ENCODE data around the gene ZNF223. TPM values are rescaled to one million over a fixed set of nuclear protein-coding genes. Genes with fewer than 3 reads are reported as not detected.
A peak's percentile ranks its signal among the peaks of the same experiment; 100 is the strongest.

ZNF223 gene
- total RNA-seq, 8 experiments from 2014 or later = 3.9 to 11.4 (median 7.2) TPM

- ATAC-seq (replicated peaks in 6 of 8) = no peak
- WGBS, 10 experiments = 33 to 40% methylated on average over 1 of the region's 1 CpG; no CpG with 5 or more reads in 8 of the 10 experiments
- H3K4me3 ChIP-seq = no peak overlapping the region
- H3K4me1 ChIP-seq (replicated peaks in 1 of 2) = no peaks in the 10 kb centered on the region
- in situ Hi-C loops (cut with MboI; ENCODE audit: low pct_unique_long_range_greater_than_20kb in 2 of 9, low sequenced_read_pairs in 9 of 9, unreplicated experiment in 9 of 9) = no loop called here
- H3K27ac ChIP-seq = no peak overlapping the region
Observed at GRCh38 chr19:44032001-44032610, 19.7 kb upstream of the ZNF223 start.

- Histone ChIP-seq H3K27ac (no peak overlapping the region), H3K4me1 (replicated peaks in 1 of 2) (no peaks in the 10 kb centered on the region), H3K4me3 (no peak overlapping the region)
- WGBS, 10 experiments = 0 to 88% (median 49%) methylated on average over 1 to 2 of the region's 2 CpGs
- in situ Hi-C loops (cut with MboI; ENCODE audit: low pct_unique_long_range_greater_than_20kb in 2 of 9, low sequenced_read_pairs in 9 of 9, unreplicated experiment in 9 of 9) = no loop called here
- peak in 2 of 8 experiments; percentile 83 to 98 for ATAC-seq (replicated peaks in 6 of 8)
Observed at GRCh38 chr19:44042147-44042546, 9.7 kb upstream of the ZNF223 start.

GRCh38 chr19:44050740-44051649, 841 bp upstream of the ZNF223 start:
- in situ Hi-C loops (cut with MboI; ENCODE audit: low pct_unique_long_range_greater_than_20kb in 2 of 9, low sequenced_read_pairs in 9 of 9, unreplicated experiment in 9 of 9) = no loop called here
- Histone ChIP-seq H3K4me1 (replicated peaks in 1 of 2) (peaks cover 3 to 6% of the 10 kb centered on the region in 2 donors), H3K4me3 (peak overlapping the region; percentile 51 to 75 (median 60)), H3K27ac (no peak overlapping the region)
- peak in 3 of 8 experiments; percentile 23 to 80 (median 74) for ATAC-seq (replicated peaks in 6 of 8)
- WGBS, 10 experiments = 13 to 97% (median 61%) methylated on average over 3 to 17 of the region's 21 CpGs

- WGBS, 10 experiments = 70 to 100% (median 99%) methylated on average over 1 to 4 of the region's 5 CpGs; no CpG with 5 or more reads in 2 of the 10 experiments
- in situ Hi-C loops (cut with MboI; ENCODE audit: low pct_unique_long_range_greater_than_20kb in 2 of 9, low sequenced_read_pairs in 9 of 9, unreplicated experiment in 9 of 9) = no loop called here
- Histone ChIP-seq H3K4me3 (no peak overlapping the region), H3K4me1 (replicated peaks in 1 of 2) (peaks cover 3 to 6% of the 10 kb centered on the region in 2 donors), H3K27ac (no peak overlapping the region)
- ATAC-seq (replicated peaks in 6 of 8) = no peak
Observed at GRCh38 chr19:44055870-44056269, 4.0 kb downstream of the ZNF223 start.

- in situ Hi-C loops (cut with MboI; ENCODE audit: low pct_unique_long_range_greater_than_20kb in 2 of 9, low sequenced_read_pairs in 9 of 9, unreplicated experiment in 9 of 9) = no loop called here
- H3K4me1 ChIP-seq (replicated peaks in 1 of 2) = no peaks in the 10 kb centered on the region
- 14 to 100% (median 60%) methylated on average over 1 of the region's 2 CpGs; no CpG with 5 or more reads in 5 of the 10 experiments for WGBS, 10 experiments
- no peak overlapping the region for H3K27ac ChIP-seq
- no peak overlapping the region for H3K4me3 ChIP-seq
- no peak for ATAC-seq (replicated peaks in 6 of 8)
Observed at GRCh38 chr19:44059229-44059628, 7.4 kb downstream of the ZNF223 start.

- no peak for ATAC-seq (replicated peaks in 6 of 8)
- Histone ChIP-seq H3K4me1 (replicated peaks in 1 of 2) (no peaks in the 10 kb centered on the region), H3K4me3 (no peak overlapping the region), H3K27ac (no peak overlapping the region)
- in situ Hi-C loops (cut with MboI; ENCODE audit: low pct_unique_long_range_greater_than_20kb in 2 of 9, low sequenced_read_pairs in 9 of 9, unreplicated experiment in 9 of 9) = no loop called here
- WGBS, 10 experiments = 71 to 100% (median 100%) methylated on average over 1 of the region's 1 CpG; no CpG with 5 or more reads in 5 of the 10 experiments
Observed at GRCh38 chr19:44061038-44061437, 9.2 kb downstream of the ZNF223 start.

- no peak for ATAC-seq (replicated peaks in 6 of 8)
- peaks cover 2% of the 10 kb centered on the region in 2 donors for H3K4me1 ChIP-seq (replicated peaks in 1 of 2)
- 20 to 94% (median 60%) methylated on average over 2 to 3 of the region's 3 CpGs; no CpG with 5 or more reads in 2 of the 10 experiments for WGBS, 10 experiments
- in situ Hi-C loops (cut with MboI; ENCODE audit: low pct_unique_long_range_greater_than_20kb in 2 of 9, low sequenced_read_pairs in 9 of 9, unreplicated experiment in 9 of 9) = no loop called here
- no peak overlapping the region for H3K27ac ChIP-seq
- H3K4me3 ChIP-seq = no peak overlapping the region
Observed at GRCh38 chr19:44066305-44066704, 14.5 kb downstream of the ZNF223 start.

- no peak overlapping the region for H3K27ac ChIP-seq
- in situ Hi-C loops (cut with MboI; ENCODE audit: low pct_unique_long_range_greater_than_20kb in 2 of 9, low sequenced_read_pairs in 9 of 9, unreplicated experiment in 9 of 9) = no loop called here
- 40 to 100% (median 100%) methylated on average over 1 of the region's 1 CpG; no CpG with 5 or more reads in 3 of the 10 experiments for WGBS, 10 experiments
- ATAC-seq (replicated peaks in 6 of 8) = no peak
- H3K4me1 ChIP-seq (replicated peaks in 1 of 2) = peaks cover 6 to 11% of the 10 kb centered on the region in 2 donors
- no peak overlapping the region for H3K4me3 ChIP-seq
Observed at GRCh38 chr19:44069415-44069814, 17.6 kb downstream of the ZNF223 start.

- peak within 1 kb of the TSS; percentile 4 to 45 for H3K27ac ChIP-seq
- peaks cover 6 to 11% of the 10 kb centered on the region in 2 donors for H3K4me1 ChIP-seq (replicated peaks in 1 of 2)
- WGBS, 10 experiments = 0 to 34% (median 1%) methylated on average over 1 to 25 of the region's 40 CpGs; no CpG with 5 or more reads in 2 of the 10 experiments
- peak within 1 kb of the TSS; percentile 48 to 66 (median 55) for H3K4me3 ChIP-seq
- in situ Hi-C loops (cut with MboI; ENCODE audit: low pct_unique_long_range_greater_than_20kb in 2 of 9, low sequenced_read_pairs in 9 of 9, unreplicated experiment in 9 of 9) = no loop called here
- ATAC-seq (replicated peaks in 6 of 8) = peak; percentile 98 to 100 (median 99)
Observed at GRCh38 chr19:44071824-44072542, 20.1 kb downstream of the ZNF223 start, which contains the start of gene ZNF284. TSS of gene ZNF284 (plus strand) at chr19:44072159. CDS start at chr19:44076390, 4,231 bp downstream.

- Histone ChIP-seq H3K27ac (no peak overlapping the region), H3K4me1 (replicated peaks in 1 of 2) (peaks cover 6 to 11% of the 10 kb centered on the region in 2 donors), H3K4me3 (peak overlapping the region; percentile 48 to 66 (median 55))
- peak in 2 of 8 experiments; percentile 3 to 4 for ATAC-seq (replicated peaks in 6 of 8)
- in situ Hi-C loops (cut with MboI; ENCODE audit: low pct_unique_long_range_greater_than_20kb in 2 of 9, low sequenced_read_pairs in 9 of 9, unreplicated experiment in 9 of 9) = no loop called here
- WGBS, 10 experiments = 0 to 72% (median 37%) methylated on average over 2 to 11 of the region's 18 CpGs; no CpG with 5 or more reads in 1 of the 10 experiments
Observed at GRCh38 chr19:44072543-44073401, 20.9 kb downstream of the ZNF223 start.

GRCh38 chr19:44076325-44076724, 24.5 kb downstream of the ZNF223 start:
- in situ Hi-C loops (cut with MboI; ENCODE audit: low pct_unique_long_range_greater_than_20kb in 2 of 9, low sequenced_read_pairs in 9 of 9, unreplicated experiment in 9 of 9) = no loop called here
- WGBS, 10 experiments = 78 to 100% (median 95%) methylated on average over 1 to 2 of the region's 2 CpGs; no CpG with 5 or more reads in 1 of the 10 experiments

GRCh38 chr19:44092108-44092507, 40.3 kb downstream of the ZNF223 start:
- no peak overlapping the region for H3K4me3 ChIP-seq
- no peak overlapping the region for H3K27ac ChIP-seq
- peaks cover 7% of the 10 kb centered on the region in 2 donors for H3K4me1 ChIP-seq (replicated peaks in 1 of 2)
- in situ Hi-C loops (cut with MboI; ENCODE audit: low pct_unique_long_range_greater_than_20kb in 2 of 9, low sequenced_read_pairs in 9 of 9, unreplicated experiment in 9 of 9) = no loop called here
- WGBS, 10 experiments = 18 to 100% (median 69%) methylated on average over 1 to 4 of the region's 4 CpGs; no CpG with 5 or more reads in 4 of the 10 experiments
- no peak for ATAC-seq (replicated peaks in 6 of 8)

More at GRCh38 chr19:44076325-44076724, 24.5 kb downstream of the ZNF223 start:
- H3K27ac ChIP-seq = no peak overlapping the region
- no peak for ATAC-seq (replicated peaks in 6 of 8)
- H3K4me1 ChIP-seq (replicated peaks in 1 of 2) = peaks cover 4 to 9% of the 10 kb centered on the region in 2 donors
- H3K4me3 ChIP-seq = no peak overlapping the region

Measured in motor neuron (in vitro differentiated cells).